Measurements from ENCODE around the gene SSBP1. TPM values are rescaled to one million over a fixed set of nuclear protein-coding genes. Genes with fewer than 3 reads are reported as not detected.
"Not testable (repeated sequence)": the region's sequence is repeated elsewhere in the genome, so short reads cannot be mapped to it uniquely, and the experiment has no call there.

Gene SSBP1
- total RNA-seq, 1 donor from 2014 or later, result 220 TPM

DNA sequence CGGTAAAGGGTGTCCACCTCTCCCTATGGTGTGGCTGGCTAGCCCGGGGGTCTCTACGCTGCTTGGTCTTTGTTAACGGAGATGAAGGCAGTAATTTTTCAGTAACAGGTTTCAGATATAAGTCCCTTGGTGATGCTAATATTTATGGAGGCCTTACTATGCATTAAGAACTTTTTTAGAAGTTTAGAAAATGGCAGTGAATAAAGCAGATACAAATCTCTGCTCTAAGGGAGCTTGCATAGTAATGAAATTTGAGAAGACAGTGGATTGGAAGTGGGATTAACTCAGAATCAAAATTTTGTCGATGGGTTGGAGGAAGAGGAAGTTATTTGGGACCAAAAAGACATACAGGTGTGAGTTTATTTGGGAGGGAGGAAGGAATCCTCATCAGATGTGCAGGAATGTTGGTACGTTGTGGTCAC, 445 bp downstream of the SSBP1 start:
- TF ChIP-seq CTCF (IDR thresholded peaks at IDR 0.05; ENCODE audit: insufficient read depth, low read length, poor library complexity, severe bottlenecking), result no peak
- Histone ChIP-seq H3K27me3 (ENCODE audit: control insufficient read depth, insufficient read depth, low read length) (no peaks in the 10 kb centered on the region), H3K36me3 (ENCODE audit: control insufficient read depth, insufficient read depth, low read length) (peaks cover 4% of the 10 kb centered on the region), H3K4me3 (ENCODE audit: low read depth, low read length) (peak overlapping the region; percentile 56)
- DNase-seq (ENCODE audit: low read depth), result no peak

- H3K4me3 ChIP-seq (ENCODE audit: low read depth, low read length), result peak overlapping the region; percentile 56
- no peak for DNase-seq (ENCODE audit: low read depth)
- no peak for TF ChIP-seq CTCF (IDR thresholded peaks at IDR 0.05; ENCODE audit: insufficient read depth, low read length, poor library complexity, severe bottlenecking)
- no peaks in the 10 kb centered on the region for H3K27me3 ChIP-seq (ENCODE audit: control insufficient read depth, insufficient read depth, low read length)
- H3K36me3 ChIP-seq (ENCODE audit: control insufficient read depth, insufficient read depth, low read length), result peaks cover 4% of the 10 kb centered on the region
Observed at GRCh38 chr7:141739250-141739649, 1.1 kb downstream of the SSBP1 start.

DNA sequence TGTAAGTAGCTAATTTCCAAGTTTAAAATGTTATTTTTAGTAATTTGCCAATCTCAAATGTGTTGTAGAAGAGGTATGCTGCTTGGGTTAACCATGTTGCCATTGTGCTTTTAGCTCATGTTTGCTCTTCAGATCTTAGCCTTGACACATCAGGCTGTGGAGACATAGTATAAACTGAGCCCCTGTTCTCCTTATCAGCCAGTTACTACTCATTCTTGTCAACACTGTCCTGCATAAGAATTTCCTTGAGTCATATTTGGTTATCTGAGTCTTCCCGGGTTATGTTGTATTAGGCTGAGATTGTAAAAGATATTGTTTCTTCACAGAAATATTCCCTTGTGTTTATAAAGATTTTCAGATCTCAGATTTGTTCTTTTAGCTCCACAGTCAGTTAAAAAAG, 4.1 kb downstream of the SSBP1 start:
- DNase-seq (ENCODE audit: low read depth), result no peak
- Histone ChIP-seq H3K4me3 (ENCODE audit: low read depth, low read length) (no peak overlapping the region), H3K36me3 (ENCODE audit: control insufficient read depth, insufficient read depth, low read length) (peaks cover 4% of the 10 kb centered on the region), H3K27me3 (ENCODE audit: control insufficient read depth, insufficient read depth, low read length) (no peaks in the 10 kb centered on the region)
- TF ChIP-seq CTCF (IDR thresholded peaks at IDR 0.05; ENCODE audit: insufficient read depth, low read length, poor library complexity, severe bottlenecking), result no peak

- no peak for TF ChIP-seq CTCF (IDR thresholded peaks at IDR 0.05; ENCODE audit: insufficient read depth, low read length, poor library complexity, severe bottlenecking)
- no peaks in the 10 kb centered on the region for H3K27me3 ChIP-seq (ENCODE audit: control insufficient read depth, insufficient read depth, low read length)
- peaks cover 4% of the 10 kb centered on the region for H3K36me3 ChIP-seq (ENCODE audit: control insufficient read depth, insufficient read depth, low read length)
- H3K4me3 ChIP-seq (ENCODE audit: low read depth, low read length), result no peak overlapping the region
- DNase-seq (ENCODE audit: low read depth), result no peak
Observed at GRCh38 chr7:141744131-141744530, 6.0 kb downstream of the SSBP1 start.

DNA sequence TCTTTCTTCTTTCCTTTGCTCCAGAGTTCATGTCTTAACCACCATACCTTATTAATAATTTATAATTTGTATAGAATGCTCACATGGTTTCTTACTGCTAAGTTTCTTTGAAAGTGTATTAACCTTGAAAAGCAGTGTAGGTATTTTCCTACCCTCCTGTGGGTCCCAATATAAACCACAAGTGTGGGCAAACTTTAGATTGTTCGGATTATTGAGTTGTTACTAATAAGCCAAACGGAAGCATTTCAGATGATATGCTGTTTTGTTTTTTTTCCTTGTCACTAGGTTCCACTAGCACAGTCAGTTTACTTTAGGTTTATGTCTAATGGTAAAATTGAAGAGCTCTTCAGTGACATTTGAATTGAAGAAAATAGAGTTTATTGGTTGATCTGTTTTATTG, 10.2 kb downstream of the SSBP1 start:
- Histone ChIP-seq H3K36me3 (ENCODE audit: control insufficient read depth, insufficient read depth, low read length) (peaks cover 2% of the 10 kb centered on the region), H3K4me3 (ENCODE audit: low read depth, low read length) (no peak overlapping the region), H3K27me3 (ENCODE audit: control insufficient read depth, insufficient read depth, low read length) (no peaks in the 10 kb centered on the region)
- DNase-seq (ENCODE audit: low read depth), result no peak
- no peak for TF ChIP-seq CTCF (IDR thresholded peaks at IDR 0.05; ENCODE audit: insufficient read depth, low read length, poor library complexity, severe bottlenecking)

DNA sequence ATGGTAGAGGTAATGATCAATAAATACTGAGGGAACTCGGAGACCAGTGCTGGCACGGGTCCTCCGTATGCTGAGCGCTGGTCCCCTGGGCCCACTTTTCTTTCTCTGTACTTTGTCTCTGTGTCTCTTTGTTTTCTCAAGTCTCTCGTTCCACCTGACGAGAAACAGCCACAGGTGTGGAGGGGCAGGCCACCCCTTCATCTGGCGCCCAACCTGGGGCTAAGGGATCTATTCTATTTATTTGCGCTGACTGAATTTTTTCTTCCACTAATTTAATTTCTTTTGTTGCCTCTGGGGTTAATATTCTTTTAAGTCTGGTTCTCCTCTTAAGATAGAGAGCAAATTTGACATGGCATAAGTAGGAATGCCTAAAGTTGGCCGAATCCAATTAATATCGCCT, 13.7 kb downstream of the SSBP1 start:
- not testable (repeated sequence) for H3K4me3 ChIP-seq (ENCODE audit: low read depth, low read length); H3K27me3 ChIP-seq (ENCODE audit: control insufficient read depth, insufficient read depth, low read length); DNase-seq (ENCODE audit: low read depth); H3K36me3 ChIP-seq (ENCODE audit: control insufficient read depth, insufficient read depth, low read length)
